Amniotic stem cell (primary cell): Measurements from ENCODE around the gene HID1.
"Not testable (repeated sequence)": the region's sequence is repeated elsewhere in the genome, so short reads cannot be mapped to it uniquely, and the experiment has no call there.

Experiments used
- DNase-seq: peaks from one replicate; lab custom pipeline; 2025; lab: John Stamatoyannopoulos, UW

The HID1 gene, protein sequence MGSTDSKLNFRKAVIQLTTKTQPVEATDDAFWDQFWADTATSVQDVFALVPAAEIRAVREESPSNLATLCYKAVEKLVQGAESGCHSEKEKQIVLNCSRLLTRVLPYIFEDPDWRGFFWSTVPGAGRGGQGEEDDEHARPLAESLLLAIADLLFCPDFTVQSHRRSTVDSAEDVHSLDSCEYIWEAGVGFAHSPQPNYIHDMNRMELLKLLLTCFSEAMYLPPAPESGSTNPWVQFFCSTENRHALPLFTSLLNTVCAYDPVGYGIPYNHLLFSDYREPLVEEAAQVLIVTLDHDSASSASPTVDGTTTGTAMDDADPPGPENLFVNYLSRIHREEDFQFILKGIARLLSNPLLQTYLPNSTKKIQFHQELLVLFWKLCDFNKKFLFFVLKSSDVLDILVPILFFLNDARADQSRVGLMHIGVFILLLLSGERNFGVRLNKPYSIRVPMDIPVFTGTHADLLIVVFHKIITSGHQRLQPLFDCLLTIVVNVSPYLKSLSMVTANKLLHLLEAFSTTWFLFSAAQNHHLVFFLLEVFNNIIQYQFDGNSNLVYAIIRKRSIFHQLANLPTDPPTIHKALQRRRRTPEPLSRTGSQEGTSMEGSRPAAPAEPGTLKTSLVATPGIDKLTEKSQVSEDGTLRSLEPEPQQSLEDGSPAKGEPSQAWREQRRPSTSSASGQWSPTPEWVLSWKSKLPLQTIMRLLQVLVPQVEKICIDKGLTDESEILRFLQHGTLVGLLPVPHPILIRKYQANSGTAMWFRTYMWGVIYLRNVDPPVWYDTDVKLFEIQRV

GRCh38 chr17:74972107-74972972 is at the start of gene HID1:
Gene HID1, minus strand, starts transcription at chr17:74972759. Its CDS starts 103 bp downstream, at chr17:74972656.
- DNase-seq, result no peak

- DNase-seq, result no peak
Measured at GRCh38 chr17:75020331-75021110, 48.0 kb upstream of the HID1 start.

DNA sequence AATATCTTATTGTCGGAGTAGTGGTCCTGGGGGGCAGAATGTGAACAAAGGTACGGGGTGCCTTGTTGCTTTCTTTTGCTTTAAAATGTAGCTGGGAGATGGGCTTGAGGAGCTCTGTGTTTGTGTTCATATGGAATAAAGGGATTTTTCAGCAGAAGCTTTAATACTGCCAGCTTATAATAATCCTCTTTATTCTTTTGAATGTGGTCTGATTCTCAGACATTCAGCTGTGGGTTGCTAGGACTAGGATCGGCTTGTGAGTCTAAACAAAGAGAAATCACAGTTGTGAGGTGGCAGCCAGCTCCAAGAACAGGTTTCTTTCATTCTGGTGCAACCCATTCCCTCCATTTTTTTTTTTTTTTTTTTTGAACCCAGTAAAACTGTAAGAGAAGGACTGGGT is 47.2 kb upstream of the HID1 start:
- no peak for DNase-seq

- no peak for DNase-seq
Measured at GRCh38 chr17:75019146-75019545, 46.6 kb upstream of the HID1 start.

DNA sequence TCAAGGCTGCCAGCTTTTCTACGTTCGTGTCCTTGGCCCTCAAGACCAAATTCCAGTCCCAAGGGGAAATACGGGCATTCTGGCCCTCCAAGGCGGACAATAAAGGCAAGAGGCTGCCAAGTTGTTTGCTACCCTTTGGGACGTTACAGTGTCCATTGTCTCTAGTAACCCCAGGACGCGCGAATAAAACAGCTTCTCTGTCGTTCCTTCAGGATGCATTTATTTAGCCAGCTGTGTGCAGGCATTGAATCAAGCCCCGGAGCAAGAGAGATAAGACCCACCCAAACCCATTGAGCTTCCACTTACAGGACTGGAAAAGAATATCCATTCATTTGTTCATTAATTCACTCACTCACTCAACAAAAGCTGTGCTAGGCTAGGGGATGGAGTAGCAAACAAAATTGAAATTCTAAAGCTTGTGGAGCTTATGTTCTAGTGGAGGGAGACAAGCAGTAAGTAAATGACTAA is 40.6 kb upstream of the HID1 start:
- no peak for DNase-seq

DNA sequence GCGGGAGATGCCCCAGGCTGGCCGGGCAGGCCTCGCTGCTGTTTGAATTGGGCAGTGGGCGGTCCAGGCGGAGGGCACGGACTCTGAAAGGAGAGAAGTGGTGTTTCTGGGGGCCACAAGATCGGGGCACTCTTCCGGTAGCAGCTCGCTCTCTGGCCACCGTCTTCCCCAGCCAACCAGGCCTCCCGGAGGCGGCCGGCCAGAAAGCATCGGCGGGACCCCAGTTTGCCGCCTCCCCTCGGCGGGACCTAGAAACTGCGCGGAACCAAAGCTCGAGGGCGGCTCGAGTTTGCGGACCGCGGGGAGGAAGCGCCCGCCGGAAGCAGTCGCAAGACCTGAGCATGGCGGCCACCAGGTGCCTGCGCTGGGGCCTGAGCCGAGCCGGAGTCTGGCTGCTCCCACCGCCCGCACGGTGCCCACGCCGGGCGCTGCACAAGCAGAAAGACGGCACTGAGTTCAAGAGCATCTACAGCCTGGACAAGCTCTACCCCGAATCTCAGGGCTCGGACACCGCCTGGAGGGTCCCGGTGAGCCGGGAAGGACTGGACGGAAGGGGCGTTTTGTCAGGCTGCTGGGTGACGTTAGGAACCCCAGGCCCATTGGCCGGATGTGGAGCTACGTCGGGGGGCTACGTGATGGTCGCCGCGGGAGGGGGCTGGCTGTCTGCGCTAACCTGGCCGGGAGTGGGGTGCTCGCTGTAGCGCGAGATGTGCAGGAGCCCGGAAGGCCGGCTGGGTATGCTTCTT is 40.0 kb upstream of the HID1 start, which contains the start of gene MRPL58:
MRPL58 (plus strand) TSS at position 325 of the 746 bp plus-strand sequence; CDS start at position 342, 17 bp downstream.
- peak; percentile 72 for DNase-seq

GRCh38 chr17:75012096-75012345 is 39.5 kb upstream of the HID1 start:
- DNase-seq, result no peak

- no peak for DNase-seq
Measured at GRCh38 chr17:75011401-75012095, 39.0 kb upstream of the HID1 start.

DNA sequence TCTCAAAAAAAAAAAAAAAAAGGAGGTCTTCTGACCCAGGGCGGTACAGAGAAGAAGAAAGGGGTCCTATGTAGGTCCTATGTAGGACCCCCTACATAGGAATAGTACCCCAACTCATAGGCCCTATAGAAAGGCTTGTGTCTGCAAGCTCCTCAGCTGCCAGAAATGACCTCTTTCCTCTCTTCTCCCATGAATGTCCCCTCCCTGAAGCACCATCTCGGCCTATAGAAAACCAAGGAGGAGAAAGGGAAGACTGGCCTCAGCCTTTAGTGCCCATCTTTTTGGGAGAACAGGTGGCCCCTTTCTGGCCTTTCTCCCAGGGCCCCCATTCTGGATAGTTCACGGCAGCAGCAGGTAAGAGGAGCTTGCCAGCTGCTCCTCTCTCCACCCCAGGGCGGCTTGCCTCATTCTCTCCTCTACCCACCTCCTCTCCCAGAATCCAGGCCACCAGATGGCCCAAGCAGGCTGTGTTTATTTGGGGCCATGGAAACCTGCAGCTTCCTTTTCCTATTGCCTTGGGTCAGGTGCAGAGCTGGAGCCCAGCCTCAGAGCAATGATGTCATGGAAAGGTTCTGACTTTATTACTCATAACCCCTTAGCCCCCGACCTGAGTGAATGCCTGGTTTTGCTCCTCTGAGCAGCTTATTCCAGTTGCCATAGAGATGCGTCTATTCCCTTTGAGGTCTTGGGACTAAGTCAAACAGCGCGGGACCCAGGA is 38.3 kb upstream of the HID1 start:
- no peak for DNase-seq

GRCh38 chr17:75009139-75009724 is 36.7 kb upstream of the HID1 start:
- DNase-seq, result no peak

DNA sequence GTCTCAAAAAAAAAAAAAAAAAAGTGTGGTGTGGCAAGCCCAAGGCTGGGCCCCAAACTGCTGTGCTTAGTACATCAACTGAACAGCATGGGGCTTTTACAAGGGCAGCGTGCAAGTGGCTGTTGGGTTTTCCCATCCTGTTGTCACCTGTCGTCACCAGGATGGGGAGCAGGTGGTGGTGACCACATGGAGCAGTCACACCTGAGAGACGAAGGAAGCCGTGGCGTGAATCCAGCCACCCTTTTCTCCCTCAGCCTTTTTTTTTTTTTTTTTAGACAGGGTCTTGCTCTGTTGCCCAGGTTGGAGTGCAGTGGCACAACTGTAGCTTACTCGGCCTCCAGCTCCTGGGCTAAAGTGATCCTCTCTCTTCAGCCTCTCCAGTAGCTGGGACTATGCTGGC is 35.8 kb upstream of the HID1 start:
- DNase-seq, result no peak

- no peak for DNase-seq
Measured at GRCh38 chr17:75006653-75007052, 34.1 kb upstream of the HID1 start.

DNA sequence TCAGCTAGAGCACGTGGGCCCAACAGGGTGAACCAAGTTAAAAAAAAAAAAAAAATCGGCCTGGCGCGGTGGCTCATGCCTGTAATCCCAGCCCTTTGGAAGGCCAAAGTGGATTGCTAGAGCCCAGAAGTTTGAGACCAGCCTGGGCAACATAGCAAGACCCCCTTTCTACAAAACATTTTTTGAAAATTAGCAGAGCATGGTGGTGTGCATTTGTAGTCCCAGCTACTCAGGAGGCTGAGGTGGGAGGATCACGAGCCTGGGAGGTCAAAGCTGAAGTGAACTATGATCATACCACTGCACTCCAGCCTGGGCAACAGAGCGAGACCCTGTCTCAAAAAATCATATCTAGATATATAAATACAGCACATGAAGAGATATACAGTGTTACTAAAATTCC is 33.5 kb upstream of the HID1 start:
- DNase-seq, result not testable (repeated sequence)

- DNase-seq, result no peak
Measured at GRCh38 chr17:75005291-75005690, 32.7 kb upstream of the HID1 start.

DNA sequence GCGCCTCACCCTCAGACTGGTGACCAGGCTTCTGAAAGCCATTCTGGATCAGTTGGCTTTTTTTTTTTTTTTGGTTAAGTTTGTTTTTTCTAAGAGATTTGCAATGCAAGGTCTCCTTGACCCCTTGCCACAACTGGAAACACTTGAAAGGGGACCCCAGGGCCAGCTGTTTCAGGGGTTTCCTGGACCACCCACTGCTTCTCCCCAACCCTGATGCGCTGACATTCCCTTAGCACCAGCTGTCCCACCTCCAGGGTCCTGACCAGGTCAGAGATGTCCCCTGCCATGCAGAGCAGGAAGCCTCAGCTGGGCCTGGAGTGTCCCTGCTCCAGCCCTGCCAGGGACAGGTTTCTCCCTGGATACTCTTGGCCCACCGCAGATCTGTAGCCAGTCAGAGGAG is 31.8 kb upstream of the HID1 start:
- no peak for DNase-seq

DNA sequence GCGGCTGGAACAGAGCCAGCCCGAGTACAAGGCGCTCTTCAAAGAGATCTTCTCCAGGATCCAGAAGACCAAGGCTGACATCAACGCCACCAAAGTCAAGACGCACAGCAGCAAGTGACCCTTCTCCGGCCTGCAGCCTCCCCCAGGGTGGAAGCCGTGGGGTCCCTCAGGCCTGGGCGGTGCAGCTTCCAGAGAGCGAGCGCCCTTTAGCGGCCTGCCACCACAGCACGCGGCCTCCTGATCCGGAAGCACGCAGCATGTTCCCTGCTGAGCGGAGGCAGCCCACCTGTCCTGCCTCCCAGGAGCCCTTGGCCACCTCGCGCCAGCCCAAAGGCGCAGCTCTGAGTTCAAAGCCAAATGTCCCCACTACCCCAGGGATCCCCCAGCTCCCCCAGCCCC is 31.4 kb upstream of the HID1 start:
- no peak for DNase-seq

DNA sequence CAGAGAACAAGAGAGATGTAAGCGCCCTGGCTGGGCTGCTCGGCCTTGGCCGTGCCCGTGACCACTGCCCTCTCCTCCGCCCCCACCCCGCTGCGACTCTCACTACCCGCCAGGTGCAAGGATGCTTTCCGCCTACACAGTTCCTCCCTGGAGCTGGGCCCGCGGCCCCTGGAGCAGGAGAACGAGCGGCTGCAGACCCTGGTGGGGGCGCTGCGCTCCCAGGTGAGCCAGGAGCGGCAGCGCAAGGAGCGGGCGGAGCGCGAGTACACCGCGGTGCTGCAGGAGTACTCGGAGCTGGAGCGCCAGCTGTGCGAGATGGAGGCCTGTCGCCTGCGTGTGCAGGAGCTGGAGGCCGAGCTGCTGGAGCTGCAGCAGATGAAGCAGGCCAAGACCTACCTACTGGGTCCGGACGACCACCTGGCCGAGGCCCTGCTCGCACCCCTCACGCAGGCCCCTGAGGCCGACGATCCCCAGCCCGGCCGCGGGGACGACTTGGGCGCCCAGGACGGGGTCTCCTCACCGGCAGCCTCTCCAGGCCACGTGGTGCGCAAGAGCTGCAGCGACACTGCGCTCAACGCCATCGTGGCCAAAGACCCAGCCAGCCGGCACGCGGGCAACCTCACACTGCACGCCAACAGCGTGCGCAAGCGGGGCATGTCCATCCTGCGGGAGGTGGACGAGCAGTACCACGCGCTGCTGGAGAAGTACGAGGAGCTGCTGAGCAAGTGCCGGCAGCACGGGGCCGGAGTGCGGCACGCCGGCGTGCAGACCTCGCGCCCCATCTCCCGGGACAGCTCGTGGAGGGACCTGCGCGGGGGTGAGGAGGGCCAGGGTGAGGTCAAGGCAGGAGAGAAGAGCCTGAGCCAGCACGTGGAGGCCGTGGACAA is 30.8 kb upstream of the HID1 start:
- no peak for DNase-seq
